ENCODE results near the gene CUEDC1.

CUEDC1 gene

GRCh38 chr17:57871863-57872262 lies 83.3 kb downstream of the CUEDC1 start:
- peaks cover 5% of the 10 kb centered on the region; the same call in 1 of the 2 replicates for H3K27me3 ChIP-seq (ENCODE audit: low read depth, low read length)
- H3K27ac ChIP-seq (ENCODE audit: low read length) = no peak overlapping the region
- H3K79me2 ChIP-seq (ENCODE audit: low read length) = no peaks in the 10 kb centered on the region
- H3K9ac ChIP-seq (ENCODE audit: low read length) = no peak overlapping the region
- peaks cover 31% of the 10 kb centered on the region for H3K4me1 ChIP-seq (ENCODE audit: low read length)
- H3K4me2 ChIP-seq (ENCODE audit: low read length) = no peak overlapping the region
- H3K4me3 ChIP-seq (ENCODE audit: low read length) = no peak overlapping the region
- H4K20me1 ChIP-seq (ENCODE audit: insufficient read depth, low read length) = no peaks in the 10 kb centered on the region
- TF ChIP-seq EZH2phosphoT487 (IDR thresholded peaks at IDR 0.05; ENCODE audit: low read depth) = no peak
- TF ChIP-seq, protein P1, sequence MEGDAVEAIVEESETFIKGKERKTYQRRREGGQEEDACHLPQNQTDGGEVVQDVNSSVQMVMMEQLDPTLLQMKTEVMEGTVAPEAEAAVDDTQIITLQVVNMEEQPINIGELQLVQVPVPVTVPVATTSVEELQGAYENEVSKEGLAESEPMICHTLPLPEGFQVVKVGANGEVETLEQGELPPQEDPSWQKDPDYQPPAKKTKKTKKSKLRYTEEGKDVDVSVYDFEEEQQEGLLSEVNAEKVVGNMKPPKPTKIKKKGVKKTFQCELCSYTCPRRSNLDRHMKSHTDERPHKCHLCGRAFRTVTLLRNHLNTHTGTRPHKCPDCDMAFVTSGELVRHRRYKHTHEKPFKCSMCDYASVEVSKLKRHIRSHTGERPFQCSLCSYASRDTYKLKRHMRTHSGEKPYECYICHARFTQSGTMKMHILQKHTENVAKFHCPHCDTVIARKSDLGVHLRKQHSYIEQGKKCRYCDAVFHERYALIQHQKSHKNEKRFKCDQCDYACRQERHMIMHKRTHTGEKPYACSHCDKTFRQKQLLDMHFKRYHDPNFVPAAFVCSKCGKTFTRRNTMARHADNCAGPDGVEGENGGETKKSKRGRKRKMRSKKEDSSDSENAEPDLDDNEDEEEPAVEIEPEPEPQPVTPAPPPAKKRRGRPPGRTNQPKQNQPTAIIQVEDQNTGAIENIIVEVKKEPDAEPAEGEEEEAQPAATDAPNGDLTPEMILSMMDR (IDR thresholded peaks at IDR 0.05; ENCODE audit: low read depth, low read length) = no peak
- no peaks in the 10 kb centered on the region for H3K9me3 ChIP-seq (ENCODE audit: insufficient read depth, low read length)
- no peaks in the 10 kb centered on the region for H3K36me3 ChIP-seq (replicated peaks; ENCODE audit: low read depth, low read length)
- no peak overlapping the region for H2AFZ ChIP-seq (ENCODE audit: low read depth, low read length)

GRCh38 chr17:57871155-57871554 lies 84.1 kb downstream of the CUEDC1 start:
- Histone ChIP-seq H3K4me3 (ENCODE audit: low read length) (no peak overlapping the region), H3K27me3 (ENCODE audit: low read depth, low read length) (peaks cover 5% of the 10 kb centered on the region; the same call in 1 of the 2 replicates), H2AFZ (ENCODE audit: low read depth, low read length) (no peak overlapping the region), H4K20me1 (ENCODE audit: insufficient read depth, low read length) (no peaks in the 10 kb centered on the region), H3K4me1 (ENCODE audit: low read length) (peaks cover 31% of the 10 kb centered on the region), H3K27ac (ENCODE audit: low read length) (no peak overlapping the region), H3K4me2 (ENCODE audit: low read length) (no peak overlapping the region), H3K36me3 (replicated peaks; ENCODE audit: low read depth, low read length) (no peaks in the 10 kb centered on the region), H3K79me2 (ENCODE audit: low read length) (no peaks in the 10 kb centered on the region), H3K9ac (ENCODE audit: low read length) (no peak overlapping the region), H3K9me3 (ENCODE audit: insufficient read depth, low read length) (no peaks in the 10 kb centered on the region)
- TF ChIP-seq, protein P1 (IDR thresholded peaks at IDR 0.05; ENCODE audit: low read depth, low read length) = no peak
- TF ChIP-seq EZH2phosphoT487 (IDR thresholded peaks at IDR 0.05; ENCODE audit: low read depth) = no peak

- H3K9me3 ChIP-seq (ENCODE audit: insufficient read depth, low read length) = no peaks in the 10 kb centered on the region
- no peak overlapping the region for H3K9ac ChIP-seq (ENCODE audit: low read length)
- no peak for TF ChIP-seq EZH2phosphoT487 (IDR thresholded peaks at IDR 0.05; ENCODE audit: low read depth)
- TF ChIP-seq, protein P1 (IDR thresholded peaks at IDR 0.05; ENCODE audit: low read depth, low read length) = no peak
- peaks cover 5% of the 10 kb centered on the region; the same call in 1 of the 2 replicates for H3K27me3 ChIP-seq (ENCODE audit: low read depth, low read length)
- no peaks in the 10 kb centered on the region for H3K36me3 ChIP-seq (replicated peaks; ENCODE audit: low read depth, low read length)
- no peak overlapping the region for H3K27ac ChIP-seq (ENCODE audit: low read length)
- peaks cover 29% of the 10 kb centered on the region for H3K4me1 ChIP-seq (ENCODE audit: low read length)
- no peaks in the 10 kb centered on the region for H4K20me1 ChIP-seq (ENCODE audit: insufficient read depth, low read length)
- H3K4me2 ChIP-seq (ENCODE audit: low read length) = no peak overlapping the region
- no peaks in the 10 kb centered on the region for H3K79me2 ChIP-seq (ENCODE audit: low read length)
- no peak overlapping the region for H3K4me3 ChIP-seq (ENCODE audit: low read length)
- no peak overlapping the region for H2AFZ ChIP-seq (ENCODE audit: low read depth, low read length)
These were observed 85.0 kb downstream of the CUEDC1 start for GRCh38 chr17:57870283-57870635.

DNA sequence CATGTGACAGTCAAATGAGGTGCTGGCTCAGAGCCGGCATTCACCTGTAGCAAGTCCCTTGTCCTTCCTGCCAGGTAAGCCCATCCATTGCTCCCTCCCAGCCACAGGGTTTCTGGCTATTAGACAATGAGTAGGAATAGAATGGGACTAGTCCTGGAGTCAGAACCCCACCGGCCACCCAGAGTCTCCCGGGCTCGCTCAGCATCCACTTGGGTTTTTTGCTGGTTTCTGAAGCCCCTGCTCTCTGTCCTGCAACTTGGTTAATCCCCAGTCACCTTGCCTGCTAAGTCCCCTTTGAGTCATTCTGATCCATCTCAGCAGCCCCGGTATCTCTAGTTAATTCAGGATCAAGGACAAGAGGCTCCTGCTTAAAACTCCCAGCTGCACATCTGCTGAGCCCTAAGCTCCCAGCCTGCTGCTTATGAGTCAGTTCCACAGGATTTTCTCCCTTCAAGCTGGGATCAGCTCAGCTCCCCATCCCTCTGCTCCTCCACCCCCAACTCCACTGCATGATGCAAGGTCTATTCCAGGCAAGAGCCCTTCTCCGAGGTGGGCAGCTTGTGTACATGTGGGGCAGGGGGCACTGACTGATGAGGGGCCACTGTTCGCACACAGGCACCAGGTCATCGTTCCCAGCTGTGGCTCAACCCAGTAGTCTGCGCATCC lies 85.5 kb downstream of the CUEDC1 start:
- H3K27ac ChIP-seq (ENCODE audit: low read length) = no peak overlapping the region
- H3K4me1 ChIP-seq (ENCODE audit: low read length) = peaks cover 28% of the 10 kb centered on the region
- no peaks in the 10 kb centered on the region for H3K79me2 ChIP-seq (ENCODE audit: low read length)
- H2AFZ ChIP-seq (ENCODE audit: low read depth, low read length) = no peak overlapping the region
- H4K20me1 ChIP-seq (ENCODE audit: insufficient read depth, low read length) = no peaks in the 10 kb centered on the region
- no peak overlapping the region for H3K4me3 ChIP-seq (ENCODE audit: low read length)
- no peak overlapping the region for H3K9ac ChIP-seq (ENCODE audit: low read length)
- no peak overlapping the region for H3K4me2 ChIP-seq (ENCODE audit: low read length)
- H3K27me3 ChIP-seq (ENCODE audit: low read depth, low read length) = peaks cover 5% of the 10 kb centered on the region; the same call in 1 of the 2 replicates
- no peaks in the 10 kb centered on the region for H3K9me3 ChIP-seq (ENCODE audit: insufficient read depth, low read length)
- TF ChIP-seq, protein P1 (IDR thresholded peaks at IDR 0.05; ENCODE audit: low read depth, low read length) = no peak
- no peak for TF ChIP-seq EZH2phosphoT487 (IDR thresholded peaks at IDR 0.05; ENCODE audit: low read depth)
- H3K36me3 ChIP-seq (replicated peaks; ENCODE audit: low read depth, low read length) = no peaks in the 10 kb centered on the region

Measured in OCI-LY3 (cell line).